ENCODE results near the gene TRAF7.

DNA sequence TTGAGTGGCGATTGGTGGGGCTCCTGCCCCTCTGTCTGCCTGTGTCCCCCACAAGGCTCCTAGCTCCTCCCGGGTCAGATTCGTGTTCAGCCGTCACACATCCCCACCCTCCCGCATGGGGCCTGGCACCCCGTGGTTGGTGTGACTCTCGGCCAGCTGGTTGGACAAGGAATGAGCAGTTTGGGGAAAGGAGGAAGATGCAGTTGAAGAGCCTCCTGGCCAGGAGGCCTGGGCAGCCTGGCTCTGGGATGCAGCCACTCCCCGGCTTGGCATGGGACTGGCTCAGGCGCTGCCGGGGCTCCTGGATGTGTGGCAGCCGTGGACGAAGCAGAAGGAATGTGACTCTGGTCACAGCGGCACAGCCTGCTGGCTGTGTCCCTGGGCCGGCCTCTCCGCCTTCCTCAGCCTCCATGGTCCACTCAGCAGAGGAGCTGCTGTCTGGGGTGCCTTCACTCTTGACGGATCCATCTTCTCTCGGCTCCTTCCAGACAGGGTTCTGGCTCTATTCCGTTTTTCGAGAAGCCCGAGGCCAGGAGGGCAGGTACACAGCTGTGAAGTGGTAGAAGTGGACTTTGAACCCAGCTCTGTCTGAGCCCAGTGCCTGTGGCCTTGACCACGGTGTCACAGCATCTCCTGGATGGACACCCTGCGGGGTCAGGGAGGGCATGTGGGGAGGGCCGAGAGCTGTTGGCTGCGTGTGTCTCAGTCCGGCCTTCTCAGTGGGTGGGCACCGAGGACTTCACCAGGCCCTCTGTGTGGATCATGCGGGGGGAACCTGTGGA is 2.1 kb downstream of the TRAF7 start:
- TF ChIP-seq CTCF (IDR thresholded peaks at IDR 0.05) (no peak), POLR2A (IDR thresholded peaks at IDR 0.05) (no peak)
